HepG2 (cell line): ENCODE results near the gene ILKAP. TPM values are rescaled to one million over a fixed set of nuclear protein-coding genes. Genes with fewer than 3 reads are reported as not detected.

ENCODE experiments used
- ATAC-seq: fragments of 200-7000 bp; cut with Tn5 transposase; 3 replicates; pipeline ENCODE4 v1.9.1; 2020; ENCODE audit warnings: mild to moderate bottlenecking, moderate library complexity
- BruUV-seq: library from RNA; stranded (reverse); fragments of 400-500 nt; replicated peaks from 2 replicates; lab custom pipeline; 2021; lab: Mats Ljungman, UMichigan
- CTCF ChIA-PET: fragments of 300-600 bp; formaldehyde crosslinking; extraction: SDS; loops from one replicate; lab custom pipeline; 2021; ENCODE audit warnings: low total read pairs, inconsistent platforms, low intra/inter-chr PET ratio; lab: Yijun Ruan, JAX
- POLR2A ChIA-PET: fragments of 350-600 bp; sonication (Branson Sonifier 250); formaldehyde crosslinking; loops from one replicate; lab custom pipeline; 2020; ENCODE audit warnings: antibody characterized with exemption, inconsistent platforms; lab: Yijun Ruan, JAX
- DNase-seq: peaks from one replicate; pipeline ENCODE4 v3.0.0-alpha.2; 2015; ENCODE audit warnings: low spot score
- FAIRE-seq: peaks from 3 replicates; lab custom pipeline; 2011; peaks lifted over from hg19 to GRCh38; lab: Jason Lieb, UNC
- H2AFZ ChIP-seq: one replicate; pipeline ENCODE4 v1.6.1; 2011; ENCODE audit warnings: low read length, inconsistent platforms
- H3K27ac ChIP-seq: fragments of 300-600 bp; 3 replicates; pipeline ENCODE4 v1.8.0; 2011; ENCODE audit warnings: mixed run types, mild to moderate bottlenecking, mixed read lengths, low read length, inconsistent platforms; ENCODE audit not compliant: insufficient read depth; ENCODE audit errors: extremely low read length
- H3K27me3 ChIP-seq, 2 experiments: fragments of 200-600 bp in 1 of 2; 2 replicates in 1 of 2; 3 replicates in 1 of 2; pipeline versions ENCODE4 v1.6.0 to v1.8.0; 2011; ENCODE audit warnings: low read length in 2 of 2, mild to moderate bottlenecking in 2 of 2, moderate library complexity in 2 of 2, inconsistent platforms in 1 of 2; ENCODE audit not compliant: insufficient read depth in 2 of 2, control insufficient read depth in 1 of 2
- H3K36me3 ChIP-seq, 2 experiments: fragments of 200-600 bp in 1 of 2; replicated peaks in 1 of 2; 2 replicates in 1 of 2; 3 replicates in 1 of 2; pipeline versions ENCODE4 v1.5.1 to v1.8.0; 2011; ENCODE audit warnings: low read length in 2 of 2, inconsistent platforms in 1 of 2; ENCODE audit not compliant: insufficient read depth in 2 of 2, control insufficient read depth in 1 of 2
- H3K4me1 ChIP-seq: 2 replicates; pipeline ENCODE4 v1.5.1; 2012; ENCODE audit warnings: low read length, inconsistent platforms; ENCODE audit not compliant: insufficient read depth
- H3K4me2 ChIP-seq: 2 replicates; pipeline ENCODE4 v1.6.0; 2011; ENCODE audit warnings: low read depth, low read length, inconsistent platforms
- H3K4me3 ChIP-seq, 3 experiments: fragments of 200-600 bp in 1 of 3; sonication (generic), shearing (Covaris generic) in 1 of 3; replicated peaks in 1 of 3; 2 replicates each; pipeline ENCODE4 v1.5.1; 2011 to 2016; ENCODE audit warnings: low read length in 3 of 3, inconsistent platforms in 2 of 3, low read depth in 2 of 3, mild to moderate bottlenecking in 2 of 3, control low read depth in 1 of 3, mixed read lengths in 1 of 3; ENCODE audit not compliant: insufficient read depth in 1 of 3
- H3K79me2 ChIP-seq: one replicate; pipeline ENCODE4 v1.6.1; 2011; ENCODE audit warnings: low read length, inconsistent platforms; ENCODE audit not compliant: insufficient read depth
- H3K9ac ChIP-seq: 2 replicates; pipeline ENCODE4 v1.6.0; 2011; ENCODE audit warnings: mild to moderate bottlenecking, low read depth, low read length, inconsistent platforms; ENCODE audit not compliant: insufficient read depth
- H3K9me3 ChIP-seq: 2 replicates; pipeline ENCODE4 v1.5.1; 2012; ENCODE audit warnings: mild to moderate bottlenecking, low read length
- H4K20me1 ChIP-seq: 2 replicates; pipeline ENCODE4 v1.6.0; 2011; ENCODE audit warnings: inconsistent platforms, mild to moderate bottlenecking, low read length, moderate library complexity; ENCODE audit not compliant: insufficient read depth
- EZH2 ChIP-seq: conservative IDR thresholded peaks from 2 replicates; pipeline ENCODE4 v1.6.1; 2012; ENCODE audit warnings: mild to moderate bottlenecking, low read depth, low read length, moderate library complexity
- MIXL1 ChIP-seq: IDR thresholded peaks from 2 replicates; pipeline ENCODE4 v1.6.1; 2016
- RAD21 ChIP-seq: fragments of 450-650 bp; formaldehyde crosslinking; IDR thresholded peaks from 2 replicates; pipeline ENCODE4 v1.5.0; 2020; ENCODE audit warnings: mild to moderate bottlenecking
- RXRB ChIP-seq: IDR thresholded peaks from 2 replicates; pipeline ENCODE4 v1.6.1; 2016; ENCODE audit warnings: borderline replicate concordance, missing genetic modification reagents, missing compliant biosample characterization
- SRF ChIP-seq: IDR thresholded peaks from 2 replicates; pipeline ENCODE4 v1.6.1; 2011; ENCODE audit warnings: mild to moderate bottlenecking, low read depth, low read length, moderate library complexity
- ZNF263 ChIP-seq: sonication (generic); formaldehyde crosslinking; IDR thresholded peaks from 2 replicates; pipeline ENCODE4 v1.4.0; 2020; ENCODE audit warnings: missing genetic modification reagents
- ZNF547 ChIP-seq: sonication (generic); formaldehyde crosslinking; IDR thresholded peaks from 2 replicates; pipeline ENCODE4 v1.5.1; 2020; ENCODE audit warnings: mild to moderate bottlenecking, missing genetic modification reagents
- ZNF607 ChIP-seq: sonication (generic); formaldehyde crosslinking; IDR thresholded peaks from 2 replicates; pipeline ENCODE4 v1.5.1; 2020; ENCODE audit warnings: missing genetic modification reagents, mild to moderate bottlenecking, borderline replicate concordance
- ZNF761 ChIP-seq: sonication (generic); formaldehyde crosslinking; conservative IDR thresholded peaks from 2 replicates; pipeline ENCODE4 v1.4.0; 2020; ENCODE audit warnings: mild to moderate bottlenecking, missing genetic modification reagents
- WGBS: methylation state at CpG from one replicate; pipeline ENCODE4 v1.1.6; 2017; ENCODE audit warnings: low lambda C conversion rate; 5-methylcytosine and 5-hydroxymethylcytosine counted together
- in situ Hi-C: cut with HindIII; loops from 2 replicates; pipeline ENCODE4 v1.10.0; 2017; ENCODE audit warnings: low pct_unique_long_range_greater_than_20kb; ENCODE audit not compliant: extremely low pct_ligation_motif_present
- intact Hi-C: fragments of 100-400 bp; cut with micrococcal nuclease; formaldehyde crosslinking; loops from one replicate; pipeline ENCODE4 v1.10.0; 2022; ENCODE audit not compliant: unreplicated experiment
- polyA plus RNA-seq, 8 experiments: library from polyadenylated mRNA; depleted of rRNA in 3 of 8; stranded (reverse) in 7 of 8; unstranded in 1 of 8; fragments of >200 nt; fragmentation: Illumina TruSeq in 4 of 8; extraction: Trizol in 4 of 8; gene quantifications; 2 replicates each; pipeline versions ENCODE4 v1.2.1 to v1.2.3, GENCODE V29; 2011 to 2016; ENCODE audit warnings: low read depth in 4 of 8, missing spikeins in 1 of 8, mixed read lengths in 1 of 8; ENCODE audit not compliant: insufficient read depth in 1 of 8
- total RNA-seq, 5 experiments: library from RNA; depleted of rRNA; stranded (reverse); fragments of >200 nt; fragmentation: Illumina TruSeq; extraction: Trizol; gene quantifications; 2 replicates each; pipeline ENCODE4 v1.2.3, GENCODE V29; 2016; ENCODE audit warnings: low read depth in 1 of 5
- TF ChIP-seq, protein P1 (sequence below): sonication (generic); formaldehyde crosslinking; IDR thresholded peaks from 2 replicates; pipeline ENCODE4 v1.9.0; 2021; ENCODE audit warnings: missing genetic modification reagents, borderline replicate concordance

Gene ILKAP
- total and polyA plus RNA-seq, 2 of the 13 experiments (the other 11 are each of a cell fraction or from before 2014, with no cell fraction given), result 29.6 to 33.1 TPM

- H3K36me3 ChIP-seq, result no peaks in the 10 kb centered on the region
- peaks cover 11% of the 10 kb centered on the region for H3K4me1 ChIP-seq
- H3K9me3 ChIP-seq, result no peaks in the 10 kb centered on the region
- DNase-seq, result no peak
- no peak for TF ChIP-seq RXRB (CRISPR knock-in tag)
- TF ChIP-seq ZNF607, result no peak
- TF ChIP-seq EZH2, result peak; percentile 54; the same call in 1 of the 2 replicates
- TF ChIP-seq, all 625 proteins: peak for 1
- H3K27me3 ChIP-seq, result peaks cover 2 to 55% of the 10 kb centered on the region in 2 experiments; a peak in 4 of 5 replicates
- no peak overlapping the region for H3K27ac ChIP-seq
- POLR2A ChIA-PET, result interaction anchor here (0.8 kb wide), 1 partner anchor 14 kb away, joined by 4 read pairs; no protein-coding TSS in a partner anchor
- H2AFZ ChIP-seq, result no peak overlapping the region
- WGBS, result 33% methylated on average over 7 of the region's 7 CpGs
- FAIRE-seq (peak; percentile 15), ATAC-seq (no peak)
- in situ Hi-C loops (no loop called here), intact Hi-C loops (no loop called here)
- H3K79me2 ChIP-seq, result peaks cover 13% of the 10 kb centered on the region
- peaks cover 7% of the 10 kb centered on the region for H4K20me1 ChIP-seq
- no TSS peak for BruUV-seq
- no peak overlapping the region for H3K9ac ChIP-seq
- no peak overlapping the region for H3K4me3 ChIP-seq
- H3K4me2 ChIP-seq, result no peak overlapping the region
- CTCF ChIA-PET, result no interaction called here
Measured at GRCh38 chr2:238207006-238207405, 3.5 kb upstream of the ILKAP start.

GRCh38 chr2:238203973-238204683 lies 633 bp upstream of the ILKAP start:
- peak overlapping the region; percentile 51 to 89 (median 51); a peak in 5 of 6 replicates for H3K4me3 ChIP-seq
- H2AFZ ChIP-seq, result peak overlapping the region; percentile 89
- FAIRE-seq (no peak), ATAC-seq (peak; percentile 14), DNase-seq (no peak)
- ChIA-PET POLR2A (interaction anchor here (1.0 to 1.8 kb wide), 5 partner anchors 17 to 143 kb away, joined by 3 to 8 read pairs (median 6); partner anchors contain the start of genes HES6 and SCLY), CTCF (no interaction called here)
- H4K20me1 ChIP-seq, result peaks cover 20% of the 10 kb centered on the region
- H3K36me3 ChIP-seq, result 0 out of 5 replicates have a peak, but pooled peaks cover 0 to 3% of the 10 kb centered on the region in 2 experiments
- 76% methylated on average over 18 of the region's 18 CpGs for WGBS
- in situ Hi-C loops, result no loop called here
- BruUV-seq, result TSS peak; percentile 98
- intact Hi-C loops, result loop anchor here (1.0 to 5.0 kb wide), 2 partner anchors 38 to 59 kb away; partner anchors contain the start of gene HES6
- H3K4me1 ChIP-seq, result peaks cover 39% of the 10 kb centered on the region
- no peaks in the 10 kb centered on the region for H3K9me3 ChIP-seq
- peak overlapping the region; percentile 94 for H3K4me2 ChIP-seq
- H3K27ac ChIP-seq, result peak overlapping the region; percentile 46
- H3K9ac ChIP-seq, result peak overlapping the region; percentile 78
- H3K79me2 ChIP-seq, result peaks cover 42% of the 10 kb centered on the region
- H3K27me3 ChIP-seq, result peaks cover 2 to 33% of the 10 kb centered on the region in 2 experiments; a peak in 3 of 5 replicates
- TF ChIP-seq ZNF263 (CRISPR knock-in tag) (no peak), ZNF547 (CRISPR knock-in tag) (no peak), ZNF761 (no peak), RAD21 (CRISPR knock-in tag) (no peak), MIXL1 (no peak), SRF (no peak)
- TF ChIP-seq, protein P1, sequence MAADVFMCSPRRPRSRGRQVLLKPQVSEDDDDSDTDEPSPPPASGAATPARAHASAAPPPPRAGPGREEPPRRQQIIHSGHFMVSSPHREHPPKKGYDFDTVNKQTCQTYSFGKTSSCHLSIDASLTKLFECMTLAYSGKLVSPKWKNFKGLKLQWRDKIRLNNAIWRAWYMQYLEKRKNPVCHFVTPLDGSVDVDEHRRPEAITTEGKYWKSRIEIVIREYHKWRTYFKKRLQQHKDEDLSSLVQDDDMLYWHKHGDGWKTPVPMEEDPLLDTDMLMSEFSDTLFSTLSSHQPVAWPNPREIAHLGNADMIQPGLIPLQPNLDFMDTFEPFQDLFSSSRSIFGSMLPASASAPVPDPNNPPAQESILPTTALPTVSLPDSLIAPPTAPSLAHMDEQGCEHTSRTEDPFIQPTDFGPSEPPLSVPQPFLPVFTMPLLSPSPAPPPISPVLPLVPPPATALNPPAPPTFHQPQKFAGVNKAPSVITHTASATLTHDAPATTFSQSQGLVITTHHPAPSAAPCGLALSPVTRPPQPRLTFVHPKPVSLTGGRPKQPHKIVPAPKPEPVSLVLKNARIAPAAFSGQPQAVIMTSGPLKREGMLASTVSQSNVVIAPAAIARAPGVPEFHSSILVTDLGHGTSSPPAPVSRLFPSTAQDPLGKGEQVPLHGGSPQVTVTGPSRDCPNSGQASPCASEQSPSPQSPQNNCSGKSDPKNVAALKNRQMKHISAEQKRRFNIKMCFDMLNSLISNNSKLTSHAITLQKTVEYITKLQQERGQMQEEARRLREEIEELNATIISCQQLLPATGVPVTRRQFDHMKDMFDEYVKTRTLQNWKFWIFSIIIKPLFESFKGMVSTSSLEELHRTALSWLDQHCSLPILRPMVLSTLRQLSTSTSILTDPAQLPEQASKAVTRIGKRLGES (CRISPR knock-in tag), result no peak
